NCI-H69 (cell line): ENCODE results near the gene SLC6A6.
"Not testable (repeated sequence)": the region's sequence is repeated elsewhere in the genome, so short reads cannot be mapped to it uniquely, and the experiment has no call there.

Source experiments
- DNase-seq: peaks from one replicate; lab custom pipeline; 2025; lab: John Stamatoyannopoulos, UW

The SLC6A6 gene

GRCh38 chr3:14437705-14438104, 35.3 kb downstream of the SLC6A6 start:
- DNase-seq, result not testable (repeated sequence)

- no peak for DNase-seq
Observed at GRCh38 chr3:14438262-14438661, 35.9 kb downstream of the SLC6A6 start.

- DNase-seq, result no peak
Observed at GRCh38 chr3:14438929-14439328, 36.5 kb downstream of the SLC6A6 start.

GRCh38 chr3:14439501-14440167, 37.2 kb downstream of the SLC6A6 start:
- peak; percentile 94 for DNase-seq

- DNase-seq, result peak; percentile 65
Observed at GRCh38 chr3:14440168-14440518, 37.7 kb downstream of the SLC6A6 start.

GRCh38 chr3:14440531-14441239, 38.3 kb downstream of the SLC6A6 start:
- peak; percentile 71 for DNase-seq

GRCh38 chr3:14441240-14441919, 39.0 kb downstream of the SLC6A6 start:
- DNase-seq, result no peak

GRCh38 chr3:14441920-14442300, 39.5 kb downstream of the SLC6A6 start:
- no peak for DNase-seq

GRCh38 chr3:14444380-14444779, 42.0 kb downstream of the SLC6A6 start:
- no peak for DNase-seq

- no peak for DNase-seq
Observed at GRCh38 chr3:14445773-14446172, 43.4 kb downstream of the SLC6A6 start.

GRCh38 chr3:14446988-14447570, 44.7 kb downstream of the SLC6A6 start:
- DNase-seq, result no peak

GRCh38 chr3:14448063-14448462, 45.7 kb downstream of the SLC6A6 start:
- no peak for DNase-seq

GRCh38 chr3:14448756-14449727, 46.6 kb downstream of the SLC6A6 start:
- no peak for DNase-seq

- no peak for DNase-seq
Observed at GRCh38 chr3:14450506-14450905, 48.1 kb downstream of the SLC6A6 start.

GRCh38 chr3:14450922-14451606, 48.7 kb downstream of the SLC6A6 start:
- no peak for DNase-seq

- peak; percentile 50 for DNase-seq
Observed at GRCh38 chr3:14451844-14452739, 49.7 kb downstream of the SLC6A6 start.

GRCh38 chr3:14452740-14453710, 50.6 kb downstream of the SLC6A6 start:
- peak; percentile 95 for DNase-seq

- DNase-seq, result no peak
Observed at GRCh38 chr3:14453876-14454638, 51.7 kb downstream of the SLC6A6 start.
